H9 (cell line): Measurements from ENCODE around the gene RPS19. TPM values are rescaled to one million over a fixed set of nuclear protein-coding genes. Genes with fewer than 3 reads are reported as not detected.
A peak's percentile ranks its signal among the peaks of the same experiment; 100 is the strongest.

Source experiments
- DNase-seq: peaks from one replicate; pipeline ENCODE4 v3.0.0-alpha.2; 2017
- H2AFZ ChIP-seq: one replicate; pipeline ENCODE4 v1.6.1; 2013; ENCODE audit warnings: mild to moderate bottlenecking, low read length, control low read depth, moderate library complexity
- H2AK5ac ChIP-seq: 2 replicates; pipeline ENCODE4 v1.6.1; 2013; ENCODE audit warnings: low read length, control low read depth, mixed read lengths; ENCODE audit not compliant: insufficient read length
- H2BK120ac ChIP-seq: one replicate; pipeline ENCODE4 v1.6.1; 2013; ENCODE audit warnings: low read depth, mild to moderate bottlenecking, low read length, control low read depth, inconsistent platforms; ENCODE audit not compliant: poor library complexity, severe bottlenecking
- H2BK12ac ChIP-seq: 2 replicates; pipeline ENCODE4 v1.6.1; 2013; ENCODE audit warnings: low read length, control low read depth, mixed read lengths, low read depth; ENCODE audit not compliant: insufficient read length
- H2BK15ac ChIP-seq: 2 replicates; pipeline ENCODE4 v1.6.1; 2013; ENCODE audit warnings: low read depth, low read length, control low read depth
- H2BK20ac ChIP-seq: one replicate; pipeline ENCODE4 v1.6.1; 2013; ENCODE audit warnings: low read depth, mild to moderate bottlenecking, low read length, control low read depth, inconsistent platforms; ENCODE audit not compliant: poor library complexity, severe bottlenecking
- H2BK5ac ChIP-seq: 2 replicates; pipeline ENCODE4 v1.6.1; 2013; ENCODE audit warnings: low read length, control low read depth, mixed read lengths; ENCODE audit not compliant: insufficient read length
- H3K14ac ChIP-seq: 2 replicates; pipeline ENCODE4 v1.6.1; 2013; ENCODE audit warnings: low read length, control low read depth; ENCODE audit not compliant: insufficient read depth
- H3K18ac ChIP-seq: 2 replicates; pipeline ENCODE4 v1.6.1; 2013; ENCODE audit warnings: low read depth, mild to moderate bottlenecking, mixed read lengths, low read length, control low read depth; ENCODE audit not compliant: insufficient read length
- H3K23ac ChIP-seq: 2 replicates; pipeline ENCODE4 v1.6.1; 2013; ENCODE audit warnings: low read length, control low read depth, mixed read lengths, low read depth; ENCODE audit not compliant: insufficient read length
- H3K23me2 ChIP-seq: 2 replicates; pipeline ENCODE4 v1.6.1; 2013; ENCODE audit warnings: low read depth, mild to moderate bottlenecking, mixed read lengths, low read length, control low read depth; ENCODE audit not compliant: insufficient read length, poor library complexity, severe bottlenecking
- H3K27ac ChIP-seq: 2 replicates; pipeline ENCODE4 v1.5.1; 2013; ENCODE audit warnings: low read length, control low read depth, mixed read lengths, low read depth; ENCODE audit not compliant: insufficient read length
- H3K27me3 ChIP-seq: 2 replicates; pipeline ENCODE4 v1.6.1; 2013; ENCODE audit warnings: low read length, control low read depth, inconsistent platforms; ENCODE audit not compliant: insufficient read depth
- H3K4ac ChIP-seq: 2 replicates; pipeline ENCODE4 v1.6.1; 2013; ENCODE audit warnings: low read depth, mild to moderate bottlenecking, control low read depth, inconsistent platforms, low read length, moderate library complexity
- H3K4me1 ChIP-seq: 2 replicates; pipeline ENCODE4 v1.6.1; 2013; ENCODE audit warnings: low read length, control low read depth, inconsistent platforms; ENCODE audit not compliant: insufficient read depth
- H3K4me2 ChIP-seq: 2 replicates; pipeline ENCODE4 v1.6.1; 2013; ENCODE audit warnings: low read length, control low read depth, mixed read lengths; ENCODE audit not compliant: insufficient read length, insufficient read depth
- H3K56ac ChIP-seq: 2 replicates; pipeline ENCODE4 v1.6.1; 2013; ENCODE audit warnings: low read depth, mild to moderate bottlenecking, mixed read lengths, low read length, control low read depth; ENCODE audit not compliant: insufficient read length
- H3K79me1 ChIP-seq: 2 replicates; pipeline ENCODE4 v1.6.1; 2013; ENCODE audit warnings: low read depth, mild to moderate bottlenecking, moderate library complexity, low read length, control low read depth, inconsistent platforms; ENCODE audit not compliant: insufficient read depth, poor library complexity, severe bottlenecking
- H3K79me2 ChIP-seq: 2 replicates; pipeline ENCODE4 v1.6.1; 2013; ENCODE audit warnings: low read length, control low read depth, inconsistent platforms; ENCODE audit not compliant: insufficient read depth
- H3K9ac ChIP-seq: 2 replicates; pipeline ENCODE4 v1.6.1; 2013; ENCODE audit warnings: low read length, control low read depth, mixed read lengths; ENCODE audit not compliant: insufficient read length; ENCODE audit errors: extremely low read depth
- H3K9me3 ChIP-seq: one replicate; pipeline ENCODE4 v1.6.1; 2013; ENCODE audit warnings: low read depth, low read length, inconsistent platforms; ENCODE audit not compliant: control insufficient read depth
- H3T11ph ChIP-seq: one replicate; pipeline ENCODE4 v1.6.1; 2013; ENCODE audit warnings: mild to moderate bottlenecking, low read length, control low read depth, inconsistent platforms
- H4K20me1 ChIP-seq: one replicate; pipeline ENCODE4 v1.6.1; 2013; ENCODE audit not compliant: control insufficient read depth, insufficient read length, insufficient read depth
- H4K5ac ChIP-seq: 2 replicates; pipeline ENCODE4 v1.6.1; 2013; ENCODE audit warnings: low read depth, mild to moderate bottlenecking, mixed read lengths, low read length, control low read depth; ENCODE audit not compliant: insufficient read length
- H4K8ac ChIP-seq: replicated peaks from 2 replicates; pipeline ENCODE4 v1.6.1; 2013; ENCODE audit warnings: low read length, control low read depth, mixed read lengths, low read depth; ENCODE audit not compliant: insufficient read length
- H4K91ac ChIP-seq: 2 replicates; pipeline ENCODE4 v1.6.1; 2013; ENCODE audit warnings: low read depth, mild to moderate bottlenecking, moderate library complexity, mixed read lengths, low read length, control low read depth; ENCODE audit not compliant: insufficient read length
- H3K27ac Mint-ChIP-seq, 3 experiments: 2 replicates in 2 of 3; 3 replicates in 1 of 3; pipeline ENCODE4 v1.8.0; 2020 to 2021; ENCODE audit warnings: mixed read lengths in 3 of 3, mild to moderate bottlenecking in 1 of 3, moderate library complexity in 1 of 3
- H3K27me3 Mint-ChIP-seq: 2 replicates; pipeline ENCODE4 v1.8.0; 2021; ENCODE audit warnings: low read depth, mild to moderate bottlenecking, moderate library complexity, mixed read lengths
- H3K36me3 Mint-ChIP-seq, 3 experiments: 2 replicates in 2 of 3; 3 replicates in 1 of 3; pipeline ENCODE4 v1.8.0; 2020 to 2021; ENCODE audit warnings: low read depth in 3 of 3, mixed read lengths in 3 of 3; ENCODE audit not compliant: insufficient read depth in 1 of 3
- H3K4me1 Mint-ChIP-seq, 2 experiments: 2 replicates each; pipeline ENCODE4 v1.8.0; 2020; ENCODE audit warnings: mixed read lengths in 2 of 2
- H3K4me3 Mint-ChIP-seq, 2 experiments: 2 replicates in 1 of 2; 3 replicates in 1 of 2; pipeline ENCODE4 v1.8.0; 2020 to 2021; ENCODE audit warnings: mild to moderate bottlenecking in 2 of 2, mixed read lengths in 2 of 2, moderate library complexity in 1 of 2
- H3K9me3 Mint-ChIP-seq, 2 experiments: 2 replicates in 1 of 2; 3 replicates in 1 of 2; pipeline ENCODE4 v1.8.0; 2020; ENCODE audit warnings: mild to moderate bottlenecking in 2 of 2, mixed read lengths in 2 of 2, moderate library complexity in 1 of 2
- CTCF ChIP-seq: fragments of 200-600 bp; sonication (generic); conservative IDR thresholded peaks from 3 replicates; pipeline ENCODE4 v1.8.0; 2021; ENCODE audit warnings: antibody characterized with exemption, mild to moderate bottlenecking
- WGBS: extraction: QIAGEN DNeasy Blood & Tissue Kit; methylation state at CpG from one replicate; pipeline ENCODE4 v1.1.7; 2013; ENCODE audit warnings: missing lambda C conversion rate, low lambda C conversion rate, mixed read lengths; ENCODE audit not compliant: insufficient read length; ENCODE audit errors: extremely low coverage; 5-methylcytosine and 5-hydroxymethylcytosine counted together
- total RNA-seq: library from RNA; stranded (reverse); gene quantifications from 2 replicates; pipeline ENCODE4 v1.2.1, GENCODE V29; 2021

Gene RPS19
- total RNA-seq, 1 experiment from 2014 or later: 3,024 TPM

GRCh38 chr19:41870401-41870873 lies 10.4 kb downstream of the RPS19 start:
- H3K79me2 ChIP-seq: no peaks in the 10 kb centered on the region; the same call in 1 of the 2 replicates
- H3K4me3 Mint-ChIP-seq: no peak overlapping the region
- no peak overlapping the region for H3K4ac ChIP-seq
- H2BK5ac ChIP-seq: no peak overlapping the region
- no peaks in the 10 kb centered on the region for H3K4me1 ChIP-seq
- no peaks in the 10 kb centered on the region for H3K27me3 ChIP-seq
- H3K4me1 Mint-ChIP-seq: peaks cover 6 to 13% of the 10 kb centered on the region in 2 experiments; a peak in 3 of 4 replicates
- WGBS: no CpG with 5 or more reads among the region's 3 CpGs
- no peak overlapping the region for H2BK20ac ChIP-seq
- no peak overlapping the region for H2BK15ac ChIP-seq
- no peak overlapping the region for H3K4me2 ChIP-seq
- H4K8ac ChIP-seq: no peak overlapping the region
- H3K9me3 ChIP-seq: no peaks in the 10 kb centered on the region
- no peak for DNase-seq
- no peak for TF ChIP-seq CTCF
- no peak overlapping the region for H4K5ac ChIP-seq
- peaks cover 8% of the 10 kb centered on the region for H3K27me3 Mint-ChIP-seq
- no peaks in the 10 kb centered on the region for H3K9me3 Mint-ChIP-seq
- no peak overlapping the region for H3K27ac ChIP-seq
- no peak overlapping the region for H2AK5ac ChIP-seq
- no peak overlapping the region for H2AFZ ChIP-seq
- no peak overlapping the region for H3K18ac ChIP-seq
- peaks cover 32 to 65% (median 53%) of the 10 kb centered on the region in 3 experiments for H3K36me3 Mint-ChIP-seq
- H3T11ph ChIP-seq: no peak overlapping the region
- H3K14ac ChIP-seq: no peak overlapping the region
- H2BK120ac ChIP-seq: no peak overlapping the region
- no peak overlapping the region for H2BK12ac ChIP-seq
- H3K23ac ChIP-seq: no peak overlapping the region
- H4K91ac ChIP-seq: no peak overlapping the region
- no peaks in the 10 kb centered on the region for H4K20me1 ChIP-seq
- no peaks in the 10 kb centered on the region for H3K23me2 ChIP-seq
- no peak overlapping the region for H3K9ac ChIP-seq
- no peak overlapping the region for H3K56ac ChIP-seq
- peak overlapping the region in 2 of 3 experiments; percentile 73 to 81; a peak in 3 of 7 replicates for H3K27ac Mint-ChIP-seq
- H3K79me1 ChIP-seq: peaks cover 5% of the 10 kb centered on the region
